GM12872 (cell line): ENCODE results near the gene RFXAP.

Experiments
- CTCF ChIP-seq: IDR thresholded peaks from 3 replicates; pipeline ENCODE4 v1.5.1; 2011; ENCODE audit warnings: low read depth, mild to moderate bottlenecking, low read length, moderate library complexity; ENCODE audit not compliant: insufficient read depth

The RFXAP gene

GRCh38 chr13:36837354-36838092, 18.5 kb downstream of the RFXAP start:
- TF ChIP-seq CTCF = no peak

- TF ChIP-seq CTCF = no peak
These were observed 20.3 kb downstream of the RFXAP start for GRCh38 chr13:36839281-36839680.

GRCh38 chr13:36839981-36840380, 21.0 kb downstream of the RFXAP start:
- TF ChIP-seq CTCF = no peak

- no peak for TF ChIP-seq CTCF
These were observed 21.8 kb downstream of the RFXAP start for GRCh38 chr13:36840718-36841250.

- no peak for TF ChIP-seq CTCF
These were observed 22.4 kb downstream of the RFXAP start for GRCh38 chr13:36841391-36841790.

GRCh38 chr13:36847606-36848005, 28.6 kb downstream of the RFXAP start:
- TF ChIP-seq CTCF = no peak

- peak; percentile 57 for TF ChIP-seq CTCF
These were observed 29.4 kb downstream of the RFXAP start for GRCh38 chr13:36848199-36848982.
